Stimulated activated CD4-positive, alpha-beta T cell treated with anti-CD3 and anti-CD28 coated beads, Interleukin-12 subunit alpha, Interleukin-12 subunit beta, amount 100 ng/mL, for 48 hours (primary cell): ENCODE results near the gene MYBBP1A.

Experiments used
- DNase-seq, 3 donors: peaks; one replicate each; pipeline ENCODE4 v3.0.0-alpha.2; 2020; ENCODE audit warnings: low read depth in 2 of 3, low spot score in 1 of 3

MYBBP1A gene

DNA sequence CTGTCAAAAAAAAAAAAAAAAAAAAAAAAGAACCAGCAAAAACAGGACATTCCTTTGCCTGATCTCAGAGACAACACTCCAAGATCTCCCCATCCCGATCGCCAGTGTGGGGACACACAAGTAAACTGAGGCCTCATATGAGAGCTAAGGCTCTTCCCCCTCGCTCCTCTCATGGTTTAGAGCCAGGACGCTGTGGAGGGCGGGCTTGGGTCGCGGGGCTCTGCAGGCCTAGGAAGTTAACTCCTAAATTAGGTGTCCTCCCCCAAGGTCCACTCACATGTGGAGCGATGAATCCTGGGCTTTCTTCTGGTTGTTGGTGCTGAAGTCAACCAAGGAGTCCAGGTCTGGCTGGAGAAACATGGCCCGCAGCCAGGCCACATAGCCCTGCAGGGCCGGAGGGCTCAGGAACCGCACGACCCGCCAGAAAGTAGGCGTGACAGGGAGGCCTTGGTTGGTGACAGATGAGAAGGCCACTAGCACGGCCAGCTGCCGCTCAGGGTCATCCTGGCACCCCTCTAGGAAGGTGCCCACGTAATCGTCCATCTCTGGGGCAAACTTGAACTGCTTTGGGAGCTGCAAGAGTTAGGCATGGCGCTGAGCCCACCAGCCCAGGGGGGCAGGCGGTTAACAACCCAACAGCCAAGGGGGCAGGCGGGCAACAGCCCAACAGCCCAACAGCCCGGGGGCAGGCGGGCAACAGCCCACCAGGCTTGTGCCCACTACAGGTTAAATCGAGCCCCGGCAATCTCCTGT lies 5.2 kb downstream of the MYBBP1A start:
- DNase-seq, result no peak

DNA sequence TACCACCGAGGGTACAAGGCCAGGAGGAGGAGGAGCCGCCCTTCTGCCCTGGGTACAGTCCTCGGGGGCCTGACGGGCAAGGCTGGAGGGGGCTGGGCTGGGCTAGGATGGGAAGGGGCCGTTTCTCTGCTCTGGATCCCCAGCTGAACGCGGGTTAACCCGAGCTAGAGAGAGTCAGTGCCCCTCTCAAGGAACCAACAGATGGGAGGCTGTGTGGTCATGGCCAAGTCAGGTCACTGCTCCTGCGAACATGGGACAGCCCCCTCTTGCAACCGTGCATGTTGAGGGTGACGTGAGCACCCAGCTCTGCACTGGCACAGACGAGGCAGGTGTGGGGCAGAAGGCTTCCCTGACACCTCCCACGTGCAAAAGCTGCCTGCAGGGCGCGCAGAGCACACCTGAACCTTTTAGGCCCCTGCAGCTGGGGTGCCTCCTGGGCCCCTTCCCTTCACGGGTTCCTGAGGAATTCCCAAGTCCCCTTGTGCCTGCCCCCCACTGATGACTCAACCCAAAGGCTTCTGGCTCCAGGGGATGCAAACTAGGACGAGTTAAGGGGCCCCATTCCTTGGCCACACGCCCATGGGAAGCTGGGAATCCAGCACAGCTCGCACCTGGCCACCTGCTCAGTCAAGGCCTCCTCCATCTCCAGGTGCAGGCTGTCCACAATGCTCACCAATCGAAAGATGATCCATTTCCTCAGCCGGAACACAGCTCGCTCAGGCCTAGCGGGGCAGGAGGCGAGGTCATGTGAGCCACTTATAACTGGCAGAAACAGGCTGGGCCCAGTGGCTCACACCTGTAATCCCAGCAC lies 6.3 kb downstream of the MYBBP1A start:
- no peak for DNase-seq

DNA sequence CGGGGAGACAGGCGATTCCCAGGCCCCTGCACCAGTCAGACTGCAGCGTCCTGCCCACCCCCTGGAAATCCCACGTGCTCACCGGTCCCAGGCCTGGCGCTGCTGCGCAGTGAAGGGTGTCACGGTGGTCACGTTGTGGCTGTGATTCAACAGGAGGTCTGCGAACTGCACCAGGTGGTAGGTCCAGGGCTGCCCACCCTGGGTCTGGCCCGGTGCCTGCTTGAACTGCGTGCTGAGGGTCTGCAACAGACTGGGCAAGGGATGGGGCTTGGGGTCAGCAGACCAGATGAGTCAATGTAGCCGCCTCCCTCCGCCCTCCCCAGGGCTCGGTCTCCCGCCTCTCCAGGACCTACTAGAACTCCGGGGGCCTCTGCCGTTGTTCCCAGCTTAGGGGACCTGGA lies 7.1 kb downstream of the MYBBP1A start:
- no peak for DNase-seq

DNA sequence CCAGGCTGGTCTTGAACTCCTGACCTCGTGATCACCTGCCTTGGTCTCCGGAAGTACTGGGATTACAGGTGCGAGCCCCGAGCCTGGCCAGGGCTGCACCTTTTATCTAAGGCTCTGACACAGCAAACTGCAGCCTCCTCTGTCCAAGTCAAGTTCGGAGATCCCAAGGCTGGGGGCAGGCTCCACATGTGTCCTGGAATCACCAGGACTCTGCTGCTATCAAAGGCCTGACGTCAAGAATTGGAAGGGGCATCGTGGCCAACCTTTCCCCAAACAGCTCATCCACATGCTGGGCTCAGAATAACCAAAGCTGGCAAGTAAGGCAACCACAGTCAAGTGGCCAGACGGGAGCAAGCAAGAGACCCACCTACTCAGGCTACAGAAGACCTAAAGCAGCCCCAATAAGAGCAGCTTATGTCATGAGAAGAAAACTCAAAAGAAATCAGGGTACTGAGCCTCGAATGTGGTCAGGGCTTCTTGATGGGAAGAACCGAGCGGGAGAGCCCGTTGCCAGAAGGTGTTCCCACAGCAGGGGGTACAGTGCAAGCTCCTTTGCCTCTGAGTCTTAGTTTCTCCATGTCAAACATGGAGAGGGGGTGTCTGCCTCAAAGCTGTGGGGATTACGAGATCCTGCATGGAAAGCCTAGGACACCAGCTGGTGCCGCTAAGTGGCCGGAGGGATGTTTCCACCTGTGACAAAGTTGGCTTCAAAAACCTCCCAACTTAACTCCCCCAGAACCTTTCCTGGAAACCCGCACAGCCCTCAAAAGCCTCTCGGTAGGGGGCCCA lies 7.9 kb downstream of the MYBBP1A start:
- DNase-seq, result no peak

DNA sequence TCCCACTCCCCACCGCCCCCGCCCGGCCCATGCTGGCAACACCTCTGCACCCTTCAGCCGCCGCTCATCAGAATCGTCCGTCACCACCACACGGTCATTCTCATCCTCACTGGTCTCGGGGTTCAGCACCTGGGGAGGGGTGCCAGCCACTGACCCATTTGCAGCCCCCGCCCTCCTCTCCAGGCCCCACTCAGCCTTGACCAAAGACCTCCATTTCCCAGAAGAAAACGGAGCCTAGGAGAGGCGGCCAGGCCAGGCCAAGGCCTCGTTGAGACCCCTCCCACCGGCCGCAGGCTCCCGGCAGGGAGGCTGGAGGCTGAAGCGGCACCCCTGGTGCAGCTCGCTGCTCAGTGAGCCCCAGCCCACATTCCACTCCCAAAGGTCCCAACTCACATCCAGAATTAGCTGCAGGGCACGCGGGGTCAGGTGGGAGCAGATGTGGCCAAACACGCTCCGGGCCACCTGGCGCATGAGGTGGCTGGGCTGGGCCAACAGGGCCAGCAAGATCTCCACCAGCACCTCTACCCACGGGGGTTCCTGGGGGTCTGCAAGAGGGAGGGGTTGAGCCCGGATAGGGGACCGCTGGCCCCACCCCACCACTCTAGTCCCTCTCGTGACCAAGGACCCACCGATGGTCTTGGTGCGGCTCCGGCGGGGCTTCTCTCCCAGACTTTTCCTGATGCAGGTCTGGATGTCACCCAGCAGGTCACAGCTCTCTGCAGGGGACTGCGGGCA lies 9.8 kb downstream of the MYBBP1A start:
- no peak for DNase-seq

DNA sequence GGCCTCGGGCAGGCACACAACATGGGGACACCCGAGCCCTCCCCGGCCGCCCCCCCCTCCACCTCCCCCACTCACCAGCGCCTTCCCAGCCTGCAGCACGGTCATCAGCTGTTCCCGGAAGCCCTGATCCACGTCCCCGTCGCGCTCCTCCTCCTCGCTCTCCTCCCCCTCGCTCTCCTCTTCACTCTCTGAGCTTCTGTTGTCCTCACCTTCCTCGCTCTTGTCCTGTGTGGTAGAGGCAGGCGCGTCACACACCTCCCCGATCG lies 10.3 kb downstream of the MYBBP1A start:
- DNase-seq, result no peak

DNA sequence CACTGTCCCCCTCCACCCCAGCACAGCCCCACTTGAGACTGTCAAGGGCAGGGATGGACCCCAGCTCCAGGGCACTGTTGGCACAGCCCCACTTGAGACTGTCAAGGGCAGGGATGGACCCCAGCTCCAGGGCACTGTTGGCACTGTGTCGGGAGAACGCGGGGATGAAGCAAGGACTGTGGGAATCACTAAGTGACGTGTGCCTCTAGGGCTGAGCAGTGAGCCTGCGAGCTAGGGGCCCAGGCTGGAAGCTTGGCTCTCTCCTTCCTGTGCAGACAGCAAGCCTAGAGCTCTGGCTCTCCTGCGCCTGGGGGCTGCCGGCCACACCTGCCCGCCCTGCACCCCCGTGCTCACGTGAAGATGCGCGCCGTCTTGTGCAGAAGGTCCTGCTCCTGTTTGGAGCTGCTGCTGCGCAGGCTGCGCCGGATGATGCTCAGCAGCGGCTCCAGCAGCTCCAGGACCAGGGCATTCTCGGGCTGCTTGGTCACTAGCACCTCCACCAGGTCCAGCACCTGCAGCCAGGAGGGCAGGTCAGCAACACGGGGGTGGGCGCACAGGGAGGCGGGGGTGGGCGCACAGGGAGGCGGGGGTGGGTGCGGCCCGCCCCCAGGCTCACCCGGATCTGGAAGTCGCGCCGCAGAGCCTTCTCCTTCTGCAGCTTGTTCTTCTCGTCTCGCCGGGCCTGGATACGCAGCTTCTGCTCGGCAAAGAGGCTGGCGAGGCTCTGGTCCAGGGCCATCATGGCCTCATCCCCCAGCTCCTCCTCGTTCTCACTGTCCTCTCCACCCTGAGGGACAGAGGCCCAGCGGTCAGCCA lies 10.8 kb downstream of the MYBBP1A start:
- no peak for DNase-seq

DNA sequence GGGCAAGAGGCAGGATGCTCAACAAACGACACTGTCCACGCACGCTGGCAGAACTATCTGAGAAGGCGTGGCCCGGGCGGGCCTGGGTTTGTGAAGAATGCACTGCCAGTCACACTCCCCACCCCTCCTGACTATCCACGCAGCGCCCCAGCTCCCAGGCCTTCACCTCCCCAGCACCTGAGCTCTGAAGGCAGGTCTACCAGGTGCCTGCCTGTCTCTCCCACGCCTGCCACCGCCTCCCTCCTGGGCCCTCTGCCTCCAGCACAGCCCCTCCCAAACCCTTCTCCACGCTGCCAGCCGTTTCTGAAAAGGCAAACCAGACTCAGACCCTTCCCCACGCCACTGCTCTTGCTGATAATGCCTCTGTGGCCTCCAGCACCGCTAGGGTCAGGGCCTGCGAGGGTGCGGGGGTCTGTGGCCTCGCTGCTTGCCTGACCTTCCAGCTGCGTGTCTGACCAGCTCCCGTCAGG lies 11.6 kb downstream of the MYBBP1A start:
- DNase-seq, result no peak

DNA sequence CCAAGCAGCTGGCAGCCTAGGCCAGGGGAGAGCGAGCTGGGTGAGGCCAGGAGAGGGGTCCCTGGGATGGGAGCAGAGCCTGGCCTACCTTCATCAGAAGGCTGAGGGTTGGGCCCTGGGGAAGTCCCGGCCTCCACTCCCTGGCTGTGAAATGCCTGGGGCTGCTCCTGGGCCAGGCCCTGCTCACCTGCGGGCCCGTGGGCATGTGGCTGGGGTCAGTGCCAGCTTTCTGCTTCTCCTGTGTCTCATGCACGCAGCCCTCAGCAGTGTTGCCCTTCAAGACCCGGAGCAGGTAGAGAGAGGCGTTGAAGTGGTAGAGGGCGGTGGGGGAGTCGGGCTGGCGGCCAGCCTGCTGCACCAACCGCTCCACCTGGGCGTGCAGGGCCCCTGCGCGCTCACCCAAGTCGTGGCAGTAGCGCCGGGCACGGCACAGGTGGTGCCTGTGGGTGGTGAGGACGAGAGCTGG lies 12.4 kb downstream of the MYBBP1A start:
- no peak for DNase-seq

DNA sequence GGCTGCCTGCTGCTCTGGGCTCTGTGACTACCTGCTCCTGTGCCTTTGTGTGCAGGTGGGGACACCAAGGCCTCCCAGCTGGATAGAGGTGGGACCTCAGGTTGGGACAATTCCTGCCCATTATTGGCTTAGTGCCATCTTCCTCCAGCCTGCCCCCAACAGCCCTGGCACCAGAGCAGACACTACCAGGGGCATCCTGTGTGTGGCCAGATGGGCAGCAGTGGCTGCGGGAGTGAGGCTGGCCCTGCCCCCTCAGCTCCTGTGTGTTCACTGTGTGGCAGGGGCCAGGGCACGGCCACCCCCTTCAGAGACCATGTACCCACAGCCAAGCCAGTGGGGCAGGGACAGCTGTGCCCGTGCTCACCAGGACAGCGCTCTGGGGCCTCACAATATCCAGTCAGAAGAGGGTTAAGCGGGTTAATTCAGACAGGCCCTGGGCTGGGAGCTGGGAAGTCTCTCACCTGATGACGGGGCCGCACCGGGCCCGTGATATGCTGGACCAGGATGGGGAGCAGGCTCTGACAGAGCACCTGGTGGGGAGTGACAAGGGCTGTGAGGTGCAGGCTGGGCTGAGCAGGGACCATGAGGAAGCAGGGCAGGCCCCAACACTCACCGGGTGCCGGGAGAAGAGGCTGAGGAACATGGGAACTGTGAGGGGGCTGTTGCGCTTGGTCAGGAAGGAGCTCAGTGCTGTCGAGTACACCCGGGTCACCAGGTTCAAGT lies 13.0 kb downstream of the MYBBP1A start:
- no peak for DNase-seq

DNA sequence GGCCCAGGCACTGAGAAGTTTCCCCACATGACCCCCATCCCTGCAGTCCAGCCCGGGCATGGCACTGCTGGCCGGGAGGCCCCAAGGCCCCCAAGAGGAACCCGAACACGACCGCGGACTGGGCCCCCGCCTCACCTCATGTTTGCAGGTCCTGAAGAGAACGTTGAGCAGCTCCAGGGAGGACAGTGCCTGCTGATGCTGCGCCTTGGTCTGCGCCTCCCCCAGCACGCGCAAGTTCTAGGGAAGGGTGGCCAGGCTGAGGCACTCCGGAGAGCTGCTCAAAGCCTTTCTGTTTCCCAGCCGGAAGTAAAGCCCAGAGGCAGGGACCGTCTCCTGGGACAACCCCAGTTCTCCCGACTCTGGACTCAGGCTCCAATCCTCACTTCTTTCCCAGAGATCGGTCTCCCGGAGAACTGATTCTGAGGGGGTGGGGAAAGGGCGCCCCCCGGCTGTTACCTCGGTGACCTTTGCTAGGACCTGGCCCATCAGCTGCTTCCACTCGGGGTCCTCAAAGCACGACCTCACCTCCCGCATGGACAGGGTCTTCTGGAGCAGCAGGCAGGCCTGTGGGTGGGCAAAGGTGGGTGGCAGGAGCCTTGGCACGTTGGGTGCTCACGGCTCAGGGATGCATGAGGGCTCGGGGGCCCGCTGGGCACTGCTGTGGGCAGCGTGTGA lies 13.7 kb downstream of the MYBBP1A start:
- no peak for DNase-seq

DNA sequence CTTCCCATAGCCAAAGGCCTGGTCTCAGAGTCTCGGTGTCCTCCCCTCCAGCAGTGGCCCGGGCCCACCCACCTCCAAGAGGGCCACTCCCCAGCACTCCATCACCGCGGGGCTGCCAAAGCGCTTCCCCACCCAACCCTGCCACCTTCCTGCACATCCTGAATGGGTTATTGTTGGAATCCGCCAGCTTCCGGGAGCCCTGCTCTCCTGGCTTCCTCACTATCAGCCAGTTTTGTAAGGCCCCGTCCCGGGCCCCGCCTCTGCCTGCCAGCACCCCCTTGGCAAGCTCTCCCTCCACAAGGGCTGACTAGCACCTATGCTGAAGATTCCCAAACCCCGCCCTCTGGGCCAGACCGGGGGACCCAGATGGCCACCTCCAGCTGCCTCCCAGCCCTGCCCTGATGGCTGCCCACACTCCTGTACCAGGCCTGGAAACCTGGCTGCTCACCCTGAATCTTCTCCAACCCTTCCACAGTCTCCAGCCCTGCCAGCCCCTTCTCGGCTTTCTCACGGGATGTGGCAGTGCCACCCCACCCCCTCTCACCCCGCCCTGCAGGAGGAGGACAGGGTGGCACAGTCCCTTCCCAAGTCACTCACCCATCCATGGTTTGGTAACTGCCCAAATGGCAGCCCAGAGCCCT lies 14.4 kb downstream of the MYBBP1A start:
- DNase-seq, result no peak

DNA sequence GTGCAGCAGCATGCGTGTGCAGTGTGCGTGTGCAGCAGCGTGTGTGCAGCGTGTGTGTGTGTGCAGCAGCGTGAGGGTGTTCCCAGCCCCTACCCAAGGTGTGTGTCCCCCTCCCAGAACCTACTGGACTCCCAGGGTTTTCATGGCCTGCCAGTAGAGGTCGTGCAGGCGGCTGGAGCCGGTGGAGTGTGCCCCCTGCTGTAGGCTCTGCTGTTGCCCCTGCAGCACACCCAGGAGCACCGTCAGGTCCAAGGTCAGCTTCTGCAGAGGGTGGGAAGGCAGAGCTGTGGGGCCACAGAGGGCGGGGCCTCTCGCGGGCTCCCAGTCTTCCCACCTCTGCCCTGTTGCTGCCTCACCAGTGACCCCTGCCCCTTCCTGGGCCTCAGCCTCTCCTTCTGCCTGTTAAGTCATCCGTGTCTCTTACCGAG lies 14.9 kb downstream of the MYBBP1A start:
- no peak for DNase-seq

DNA sequence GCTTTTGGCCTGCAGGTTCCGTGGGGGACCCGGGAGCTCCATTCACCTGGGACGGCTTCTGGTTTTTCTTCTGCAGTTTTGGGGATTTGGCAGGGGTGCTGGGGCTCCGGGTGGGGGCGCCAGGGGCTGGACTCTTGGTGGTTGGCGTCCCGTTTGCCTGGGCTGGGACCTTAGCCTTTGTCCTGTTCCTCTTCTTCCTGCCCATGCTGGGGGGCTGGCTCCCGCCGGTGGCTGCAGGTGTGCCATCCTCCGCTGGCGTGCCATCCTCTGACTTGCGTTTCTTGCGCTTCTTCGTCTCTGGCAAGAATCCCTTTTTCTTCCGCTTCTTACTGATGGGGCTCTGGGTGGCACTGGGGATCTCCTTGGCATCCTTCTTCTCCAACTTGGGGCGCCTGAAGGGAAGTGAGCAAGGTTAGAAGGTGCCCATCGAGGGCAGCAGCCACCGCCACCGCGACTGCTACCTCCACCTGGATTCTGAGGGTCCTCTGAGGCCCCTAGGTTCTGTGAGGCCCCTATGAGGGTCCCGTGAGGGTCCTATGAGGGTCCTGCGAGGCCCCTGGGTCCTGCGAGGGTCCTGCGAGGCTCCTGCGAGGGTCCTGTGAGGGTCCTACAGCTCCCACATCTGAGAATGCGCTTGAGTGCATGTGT lies 15.5 kb downstream of the MYBBP1A start:
- no peak for DNase-seq

DNA sequence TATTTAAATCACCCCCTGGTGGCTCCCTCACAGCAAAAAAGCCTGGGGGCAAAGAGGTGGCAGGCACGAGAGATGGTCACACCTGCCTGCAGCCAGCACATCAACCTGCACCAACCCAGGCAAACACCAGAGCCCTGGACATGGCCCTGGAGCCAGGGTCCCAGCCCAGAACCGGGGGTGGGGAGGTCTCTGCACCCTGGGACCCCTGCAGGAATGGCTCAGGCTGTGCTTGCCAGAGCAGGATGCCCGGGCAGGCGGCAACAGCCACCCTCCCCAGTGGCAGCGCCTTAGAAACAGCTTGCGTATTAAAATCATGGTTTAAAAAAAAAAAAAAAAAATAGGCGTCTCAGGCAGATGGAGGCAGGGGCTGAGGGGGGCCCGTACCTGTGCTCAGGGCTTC lies 16.2 kb downstream of the MYBBP1A start:
- DNase-seq, result no peak

DNA sequence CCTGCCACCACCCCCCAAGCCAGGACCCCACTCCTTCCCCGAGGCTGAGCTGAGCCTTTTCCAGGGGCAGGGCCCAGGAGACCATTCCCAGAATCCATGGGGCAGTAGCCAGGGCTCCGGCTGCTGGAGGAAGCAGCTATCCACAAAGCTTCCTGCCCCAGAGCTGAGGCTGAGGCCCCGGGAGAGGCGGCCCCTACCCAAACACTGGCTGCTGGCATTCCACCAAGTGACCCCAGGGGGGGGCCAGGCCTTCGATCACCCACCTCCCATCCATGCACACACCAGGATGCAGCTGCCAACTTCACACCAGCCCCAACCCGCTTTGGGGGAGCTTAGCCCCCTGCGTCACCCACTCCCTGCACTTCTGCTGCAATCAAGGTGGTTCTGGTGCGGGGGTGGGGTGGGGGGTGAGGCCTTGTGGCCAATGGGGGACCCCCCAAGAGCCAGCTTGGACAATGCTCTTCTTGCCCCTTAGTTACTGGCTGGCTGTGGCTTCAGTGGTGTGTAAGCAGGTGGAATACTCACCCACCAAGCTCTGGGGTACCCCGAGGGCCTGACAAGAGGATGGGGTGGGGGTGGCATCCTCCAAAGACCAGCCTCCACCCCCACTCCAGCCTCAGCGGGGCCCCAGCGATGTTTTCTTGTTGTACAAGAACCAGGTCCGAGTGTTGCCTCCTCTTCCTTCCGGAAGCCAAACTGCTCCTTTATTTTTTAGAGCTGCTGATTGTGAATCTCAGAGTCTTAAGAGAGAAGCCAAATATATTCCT lies 16.8 kb downstream of the MYBBP1A start:
- DNase-seq, result no peak
